CD4-positive, CD25-positive, alpha-beta regulatory T cell (primary cell): ENCODE results near the gene ARHGAP4. TPM values are rescaled to one million over a fixed set of nuclear protein-coding genes. Genes with fewer than 3 reads are reported as not detected.

Experiments
- ATAC-seq, 2 donors: fragments of 150-1000 bp; cut with Tn5 transposase; one replicate each; pipeline ENCODE4 v1.10.0; 2021; ENCODE audit warnings: low read depth in 2 of 2, moderate number of reproducible peaks in 2 of 2, moderate library complexity in 1 of 2
- DNase-seq, 3 donors: peaks; one replicate each; pipeline versions ENCODE4 v3.0.0 to v3.0.0-alpha.2; 2012 to 2022; ENCODE audit warnings: mixed read lengths in 1 of 3
- H3K27ac ChIP-seq: one replicate; pipeline ENCODE4 v1.7.0; 2013; ENCODE audit warnings: mild to moderate bottlenecking, low read length; ENCODE audit not compliant: insufficient read depth, poor library complexity, severe bottlenecking
- H3K27me3 ChIP-seq: one replicate; pipeline ENCODE4 v1.7.0; 2013; ENCODE audit warnings: low read length; ENCODE audit not compliant: control insufficient read depth, insufficient read depth
- H3K36me3 ChIP-seq: one replicate; pipeline ENCODE4 v1.7.0; 2013; ENCODE audit warnings: mild to moderate bottlenecking, low read length, moderate library complexity; ENCODE audit not compliant: control insufficient read depth, insufficient read depth
- H3K4me1 ChIP-seq: 2 replicates; pipeline ENCODE4 v1.7.0; 2013; ENCODE audit warnings: mild to moderate bottlenecking, low read length; ENCODE audit not compliant: insufficient read depth, control insufficient read depth, poor library complexity, severe bottlenecking
- H3K4me3 ChIP-seq: one replicate; pipeline ENCODE4 v1.7.0; 2013; ENCODE audit warnings: low read depth, mild to moderate bottlenecking, low read length, moderate library complexity
- H3K9me3 ChIP-seq, 2 experiments: 1 replicate in 1 of 2; 2 replicates in 1 of 2; pipeline ENCODE4 v1.7.0; 2013; ENCODE audit warnings: low read length in 2 of 2, mild to moderate bottlenecking in 1 of 2, moderate library complexity in 1 of 2; ENCODE audit not compliant: control insufficient read depth in 2 of 2
- H3K27ac Mint-ChIP-seq, 3 donors: one replicate each; pipeline ENCODE4 v1.8.0; 2020 to 2022; ENCODE audit warnings: mild to moderate bottlenecking in 3 of 3, mixed read lengths in 3 of 3, moderate library complexity in 2 of 3
- H3K27me3 Mint-ChIP-seq: one replicate; pipeline ENCODE4 v1.8.0; 2022; ENCODE audit warnings: mild to moderate bottlenecking, mixed read lengths
- H3K36me3 Mint-ChIP-seq: one replicate; pipeline ENCODE4 v1.8.0; 2020; ENCODE audit warnings: mixed read lengths
- H3K4me1 Mint-ChIP-seq, 4 donors: one replicate each; pipeline ENCODE4 v1.8.0; 2020 to 2022; ENCODE audit warnings: mixed read lengths in 4 of 4, mild to moderate bottlenecking in 1 of 4
- H3K4me3 Mint-ChIP-seq, 4 donors: one replicate each; pipeline ENCODE4 v1.8.0; 2020 to 2022; ENCODE audit warnings: mild to moderate bottlenecking in 4 of 4, mixed read lengths in 4 of 4, moderate library complexity in 3 of 4
- H3K9me3 Mint-ChIP-seq, 7 donors: one replicate each; pipeline ENCODE4 v1.8.0; 2020 to 2022; ENCODE audit warnings: mixed read lengths in 7 of 7, mild to moderate bottlenecking in 3 of 7, moderate library complexity in 2 of 7
- polyA plus RNA-seq, 4 donors: library from polyadenylated mRNA; unstranded; fragments of 300-500 nt; fragmentation: Illumina TruSeq; gene quantifications; one replicate each; pipeline ENCODE4 v1.2.3, GENCODE V29; 2021
- total RNA-seq: library from RNA; stranded (reverse); gene quantifications from one replicate; pipeline ENCODE4 v1.2.3, GENCODE V29; 2022

The ARHGAP4 gene
- total RNA-seq: 459 TPM
- 10 to 100 TPM; 73.5 to 89.9 (median 80.2) TPM for polyA plus RNA-seq

- no peaks in the 10 kb centered on the region for H3K27me3 ChIP-seq
- peak within 1 kb of the TSS; percentile 98 to 100 (median 99) for H3K27ac Mint-ChIP-seq
- peaks cover 4 to 84% (median 9%) of the 10 kb centered on the region in 4 donors for H3K4me1 Mint-ChIP-seq
- peak within 1 kb of the TSS; percentile 85 for H3K4me3 ChIP-seq
- peak within 1 kb of the TSS; percentile 96 for H3K27ac ChIP-seq
- peak within 1 kb of the TSS; percentile 95 to 98 (median 97) for H3K4me3 Mint-ChIP-seq
- no peaks in the 10 kb centered on the region for H3K9me3 ChIP-seq
- ATAC-seq: no peak
- no peaks in the 10 kb centered on the region for H3K9me3 Mint-ChIP-seq
- peak; percentile 30 to 62 (median 37) for DNase-seq
- peaks cover 4% of the 10 kb centered on the region for H3K27me3 Mint-ChIP-seq
- peaks cover 1% of the 10 kb centered on the region for H3K36me3 ChIP-seq
- H3K4me1 ChIP-seq: peaks cover 78% of the 10 kb centered on the region
- H3K36me3 Mint-ChIP-seq: peaks cover 4% of the 10 kb centered on the region
Observed at GRCh38 chrX:153925739-153926551, at the start of gene ARHGAP4. Gene ARHGAP4 (minus strand): TSS chrX:153926264. CDS start chrX:153926202, 62 bp downstream.

DNA sequence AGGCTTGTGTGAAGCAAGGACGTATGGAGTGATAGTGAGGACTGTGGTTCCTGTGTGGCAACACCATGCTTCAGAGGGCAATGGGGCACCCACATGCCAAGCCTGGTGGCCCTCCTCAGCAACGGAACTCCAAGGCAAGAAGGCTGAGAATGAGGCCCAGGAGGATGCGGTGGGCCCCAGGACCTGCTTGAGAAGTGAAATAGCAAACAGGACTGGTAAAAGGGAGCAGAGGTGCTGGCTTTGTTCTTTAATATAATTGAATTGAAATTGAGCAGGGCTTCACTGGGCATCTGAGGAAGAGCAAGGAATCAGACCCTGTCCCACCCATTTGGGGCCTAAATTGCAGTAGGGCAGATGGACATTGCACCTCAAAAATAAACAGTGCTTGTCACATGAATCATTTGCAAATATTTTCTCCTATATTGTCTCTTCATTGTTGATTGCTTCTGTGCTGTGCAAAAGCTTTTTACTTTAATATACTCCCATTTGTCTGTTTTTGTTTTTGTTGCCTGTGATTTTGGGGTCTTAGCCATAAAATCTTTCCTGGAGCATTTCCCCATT is 48.7 kb upstream of the ARHGAP4 start:
- Mint-ChIP-seq H3K4me3 (peak overlapping the region; percentile 32 to 89 (median 52)), H3K4me1 (peaks cover 0 to 27% (median 7%) of the 10 kb centered on the region in 4 donors), H3K9me3 (peaks cover 0 to 3% (median 0%) of the 10 kb centered on the region in 7 donors), H3K27ac (peak overlapping the region; percentile 73 to 95 (median 85)), H3K27me3 (peaks cover 4% of the 10 kb centered on the region), H3K36me3 (no peaks in the 10 kb centered on the region)
- peaks cover 18% of the 10 kb centered on the region for H3K4me1 ChIP-seq
- H3K36me3 ChIP-seq: no peaks in the 10 kb centered on the region
- ATAC-seq (no peak), DNase-seq (no peak)
- no peaks in the 10 kb centered on the region for H3K27me3 ChIP-seq
- no peak overlapping the region for H3K4me3 ChIP-seq
- no peaks in the 10 kb centered on the region for H3K9me3 ChIP-seq
- H3K27ac ChIP-seq: peak overlapping the region; percentile 97

DNA sequence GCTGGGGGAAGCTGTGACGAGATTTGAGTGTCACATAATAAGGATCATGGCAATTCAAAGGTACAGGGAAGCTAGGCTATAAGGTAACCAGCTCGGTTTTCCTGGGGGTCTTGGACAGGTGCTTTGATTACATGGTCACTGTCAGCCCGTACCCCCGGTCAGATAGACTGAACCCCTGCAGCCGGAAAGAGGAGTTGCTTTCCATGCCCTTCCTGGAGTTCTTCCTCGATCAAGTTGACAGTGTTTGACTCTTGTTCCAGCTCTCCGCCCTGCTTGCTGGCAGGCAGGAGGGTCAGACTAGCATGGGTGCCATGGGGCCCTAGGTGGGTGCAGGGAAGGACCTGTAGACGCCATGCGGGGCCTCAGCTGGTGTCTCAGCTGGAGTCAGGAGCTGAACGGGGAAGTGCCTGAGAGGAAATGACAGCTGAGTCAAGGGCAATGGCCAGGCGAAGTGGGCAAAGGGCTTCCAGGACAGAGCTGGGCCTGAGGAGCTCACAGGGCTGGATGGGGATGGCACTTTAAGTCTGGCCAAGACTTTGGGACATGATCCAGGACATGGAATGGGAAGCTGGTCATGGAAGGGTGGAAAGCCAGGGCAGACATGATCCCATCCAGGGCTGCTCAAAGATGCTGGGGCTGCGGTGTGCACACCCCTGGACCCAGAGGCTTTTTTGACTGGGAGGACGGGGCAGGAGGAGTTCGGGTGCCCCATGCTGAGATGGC is 48.1 kb upstream of the ARHGAP4 start:
- H3K4me3 ChIP-seq: peak overlapping the region; percentile 83
- H3K4me1 ChIP-seq: peaks cover 24% of the 10 kb centered on the region
- Mint-ChIP-seq H3K4me3 (peak overlapping the region; percentile 1 to 89 (median 56)), H3K27me3 (peaks cover 4% of the 10 kb centered on the region), H3K4me1 (peaks cover 0 to 32% (median 7%) of the 10 kb centered on the region in 4 donors), H3K36me3 (peaks cover 4% of the 10 kb centered on the region), H3K9me3 (peaks cover 0 to 4% (median 0%) of the 10 kb centered on the region in 7 donors), H3K27ac (peak overlapping the region; percentile 73 to 95 (median 95))
- H3K27me3 ChIP-seq: no peaks in the 10 kb centered on the region
- H3K27ac ChIP-seq: peak overlapping the region; percentile 97
- H3K9me3 ChIP-seq: no peaks in the 10 kb centered on the region
- no peaks in the 10 kb centered on the region for H3K36me3 ChIP-seq
- DNase-seq (no peak), ATAC-seq (no peak)

- no peak for DNase-seq
- peaks cover 32% of the 10 kb centered on the region for H3K4me1 ChIP-seq
- peak overlapping the region; percentile 97 for H3K27ac ChIP-seq
- no peaks in the 10 kb centered on the region for H3K36me3 ChIP-seq
- Mint-ChIP-seq H3K36me3 (peaks cover 4% of the 10 kb centered on the region), H3K4me3 (peak overlapping the region; percentile 83 to 93 (median 88)), H3K27ac (peak overlapping the region; percentile 95 to 96 (median 95)), H3K4me1 (peaks cover under 1 to 38% (median 7%) of the 10 kb centered on the region in 4 donors), H3K27me3 (peaks cover 4% of the 10 kb centered on the region), H3K9me3 (peaks cover 0 to 4% (median 0%) of the 10 kb centered on the region in 7 donors)
- H3K27me3 ChIP-seq: no peaks in the 10 kb centered on the region
- peak overlapping the region; percentile 83 for H3K4me3 ChIP-seq
- no peak for ATAC-seq
- H3K9me3 ChIP-seq: no peaks in the 10 kb centered on the region
Observed at GRCh38 chrX:153973127-153974002, 47.3 kb upstream of the ARHGAP4 start.

GRCh38 chrX:153972368-153973126 is 46.5 kb upstream of the ARHGAP4 start, which contains the start of gene TMEM187:
Gene TMEM187 (plus strand): TSS chrX:153972754. CDS start chrX:153982063, 9,309 bp downstream.
- Mint-ChIP-seq H3K4me1 (peaks cover 5 to 46% (median 12%) of the 10 kb centered on the region in 4 donors), H3K36me3 (peaks cover 4% of the 10 kb centered on the region), H3K4me3 (peak within 1 kb of the TSS; percentile 89 to 100 (median 100)), H3K27me3 (peaks cover 4% of the 10 kb centered on the region), H3K9me3 (peaks cover 0 to 4% (median 0%) of the 10 kb centered on the region in 7 donors), H3K27ac (peak within 1 kb of the TSS; percentile 96 to 100 (median 100))
- Histone ChIP-seq H3K27ac (peak within 1 kb of the TSS; percentile 97), H3K9me3 (no peaks in the 10 kb centered on the region), H3K36me3 (no peaks in the 10 kb centered on the region), H3K4me3 (peak within 1 kb of the TSS; percentile 83), H3K4me1 (peaks cover 39% of the 10 kb centered on the region), H3K27me3 (no peaks in the 10 kb centered on the region)
- ATAC-seq (peak; percentile 46 to 52), DNase-seq (peak; percentile 79 to 93 (median 92))

- peaks cover 47% of the 10 kb centered on the region for H3K4me1 ChIP-seq
- peak; percentile 48 for ATAC-seq
- peak within 1 kb of the TSS; percentile 97 for H3K27ac ChIP-seq
- peak within 1 kb of the TSS; percentile 80 for H3K4me3 ChIP-seq
- H3K36me3 ChIP-seq: no peaks in the 10 kb centered on the region
- Mint-ChIP-seq H3K9me3 (peaks cover 0 to 1% (median 0%) of the 10 kb centered on the region in 7 donors), H3K4me3 (peak within 1 kb of the TSS; percentile 89 to 100 (median 100)), H3K4me1 (peaks cover 1 to 54% (median 17%) of the 10 kb centered on the region in 4 donors), H3K27me3 (peaks cover 4% of the 10 kb centered on the region), H3K27ac (peak within 1 kb of the TSS; percentile 96 to 100 (median 100)), H3K36me3 (peaks cover 4% of the 10 kb centered on the region)
- H3K9me3 ChIP-seq: no peaks in the 10 kb centered on the region
- no peaks in the 10 kb centered on the region for H3K27me3 ChIP-seq
- DNase-seq: peak; percentile 83 to 97 (median 95)
Observed at GRCh38 chrX:153971450-153972367, 45.6 kb upstream of the ARHGAP4 start, which contains the start of gene HCFC1. Gene HCFC1 (minus strand): TSS chrX:153971818. CDS start chrX:153970840, 978 bp downstream.
